ENCODE data around the gene SMC3. TPM values are rescaled to one million over a fixed set of nuclear protein-coding genes. Genes with fewer than 3 reads are reported as not detected.

Gene SMC3
- total RNA-seq, 1 donor from 2014 or later: 23.8 TPM

- DNase-seq (ENCODE audit: extremely low read depth, low read depth, low spot score): no peak
These were observed 22.4 kb upstream of the SMC3 start for GRCh38 chr10:110544958-110545537.

DNA sequence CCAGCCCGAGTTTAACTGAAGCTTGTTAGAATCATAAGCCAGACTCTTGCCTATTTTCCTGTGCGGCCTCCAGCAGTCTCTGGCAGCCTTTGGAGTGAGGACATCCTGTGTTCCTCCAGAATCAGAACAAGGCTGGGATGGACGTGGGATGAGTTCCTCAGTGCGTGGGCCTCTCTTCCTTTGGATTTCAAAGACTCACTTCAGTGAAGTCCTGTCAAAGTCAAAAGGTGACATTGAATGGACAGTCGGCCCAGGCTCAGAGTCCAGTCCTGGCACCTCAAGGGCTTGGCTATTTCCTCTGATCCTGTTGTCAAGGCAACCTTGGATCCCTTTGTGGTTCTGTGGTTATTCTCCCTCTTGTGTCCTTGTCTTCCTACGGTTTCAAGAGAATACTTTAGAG lies 21.4 kb upstream of the SMC3 start:
- no peak for DNase-seq (ENCODE audit: extremely low read depth, low read depth, low spot score)

GRCh38 chr10:110546499-110547110 lies 20.9 kb upstream of the SMC3 start:
- no peak for DNase-seq (ENCODE audit: extremely low read depth, low read depth, low spot score)

- DNase-seq (ENCODE audit: extremely low read depth, low read depth, low spot score): no peak
These were observed 20.2 kb upstream of the SMC3 start for GRCh38 chr10:110547139-110547761.

- no peak for DNase-seq (ENCODE audit: extremely low read depth, low read depth, low spot score)
These were observed 19.5 kb upstream of the SMC3 start for GRCh38 chr10:110548002-110548401.

GRCh38 chr10:110549211-110549610 lies 18.3 kb upstream of the SMC3 start:
- DNase-seq (ENCODE audit: extremely low read depth, low read depth, low spot score): no peak

GRCh38 chr10:110553905-110554304 lies 13.6 kb upstream of the SMC3 start:
- no peak for DNase-seq (ENCODE audit: extremely low read depth, low read depth, low spot score)

DNA sequence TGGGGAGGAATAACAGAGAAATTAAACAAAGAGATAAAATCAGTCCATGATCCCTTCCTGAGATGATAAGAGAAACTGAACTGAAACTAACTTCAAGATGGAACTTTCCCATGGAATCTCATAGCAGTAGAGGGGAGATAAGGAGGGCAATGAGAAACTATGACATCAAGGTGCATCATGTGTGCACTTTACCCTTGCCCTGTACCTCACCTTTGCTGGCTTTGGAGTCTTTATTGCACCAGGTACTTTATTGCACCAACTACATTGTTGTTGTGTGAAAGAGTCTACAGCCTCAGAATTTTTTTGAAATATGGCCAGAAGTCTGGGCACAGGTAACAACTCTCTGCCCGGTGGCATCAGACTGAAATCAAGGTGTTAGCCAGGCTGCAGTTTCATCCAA lies 11.2 kb upstream of the SMC3 start:
- no peak for DNase-seq (ENCODE audit: extremely low read depth, low read depth, low spot score)

GRCh38 chr10:110556969-110557601 lies 10.4 kb upstream of the SMC3 start:
- DNase-seq (ENCODE audit: extremely low read depth, low read depth, low spot score): no peak

DNA sequence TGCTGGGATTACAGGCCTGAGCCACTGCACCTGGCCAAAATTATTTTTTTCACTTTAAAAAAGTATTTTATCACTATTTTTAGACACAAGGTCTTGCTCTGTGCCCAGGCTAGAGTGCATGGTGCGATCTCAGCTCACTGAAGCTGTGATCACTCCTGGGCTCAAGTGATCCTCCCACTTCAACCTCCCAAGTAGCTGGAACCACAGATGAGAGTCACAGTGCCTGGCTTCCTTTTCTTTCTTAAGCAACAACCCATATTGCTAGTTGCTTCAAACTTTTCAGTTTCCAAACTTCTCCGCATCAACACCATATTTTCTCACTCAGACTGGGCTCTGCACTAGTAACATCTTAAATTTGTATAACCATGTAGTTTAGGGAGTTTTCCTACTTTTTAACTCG lies 9.5 kb upstream of the SMC3 start:
- no peak for DNase-seq (ENCODE audit: extremely low read depth, low read depth, low spot score)

- DNase-seq (ENCODE audit: extremely low read depth, low read depth, low spot score): no peak
These were observed 7.5 kb upstream of the SMC3 start for GRCh38 chr10:110560012-110560411.

DNA sequence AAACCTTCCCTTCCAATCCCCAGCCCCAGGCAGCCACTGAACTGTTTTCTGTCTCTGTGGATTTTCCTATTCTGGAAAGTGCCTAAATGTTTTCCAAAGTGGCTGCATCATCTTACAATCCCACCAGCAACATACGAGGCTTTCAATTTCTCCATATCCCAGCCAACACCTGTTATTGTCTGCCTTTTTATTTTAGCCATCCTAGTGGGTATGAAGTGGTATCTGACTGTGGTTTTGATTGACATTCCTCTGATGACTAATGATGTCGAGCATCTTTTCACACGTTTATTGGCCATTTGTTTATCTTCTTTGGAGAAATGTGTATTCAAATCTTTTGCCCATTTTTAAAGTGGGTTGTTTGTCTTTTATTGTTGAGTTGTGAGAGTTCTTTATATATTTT lies 6.2 kb upstream of the SMC3 start:
- no peak for DNase-seq (ENCODE audit: extremely low read depth, low read depth, low spot score)

- DNase-seq (ENCODE audit: extremely low read depth, low read depth, low spot score): no peak
These were observed 5.1 kb upstream of the SMC3 start for GRCh38 chr10:110562348-110562747.

DNA sequence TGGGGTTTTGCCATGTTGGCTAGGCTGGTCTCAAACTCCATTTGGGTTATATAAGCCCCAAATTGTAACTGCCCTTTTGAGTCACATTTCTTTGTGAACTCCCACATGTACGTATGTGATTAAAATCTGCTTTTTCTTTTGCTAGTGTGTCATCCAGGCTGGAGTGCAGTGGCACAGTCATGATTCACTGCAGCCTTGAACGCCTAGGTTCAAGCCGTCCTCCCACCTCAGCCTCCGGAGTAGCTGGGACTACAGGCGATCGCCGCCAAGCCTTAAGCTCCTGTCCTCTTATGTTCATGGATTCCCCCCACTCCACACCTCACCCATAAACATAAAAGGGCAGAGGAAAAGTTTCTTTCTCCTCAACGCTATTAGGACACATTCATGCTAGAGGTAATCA lies 4.4 kb upstream of the SMC3 start:
- DNase-seq (ENCODE audit: extremely low read depth, low read depth, low spot score): no peak

DNA sequence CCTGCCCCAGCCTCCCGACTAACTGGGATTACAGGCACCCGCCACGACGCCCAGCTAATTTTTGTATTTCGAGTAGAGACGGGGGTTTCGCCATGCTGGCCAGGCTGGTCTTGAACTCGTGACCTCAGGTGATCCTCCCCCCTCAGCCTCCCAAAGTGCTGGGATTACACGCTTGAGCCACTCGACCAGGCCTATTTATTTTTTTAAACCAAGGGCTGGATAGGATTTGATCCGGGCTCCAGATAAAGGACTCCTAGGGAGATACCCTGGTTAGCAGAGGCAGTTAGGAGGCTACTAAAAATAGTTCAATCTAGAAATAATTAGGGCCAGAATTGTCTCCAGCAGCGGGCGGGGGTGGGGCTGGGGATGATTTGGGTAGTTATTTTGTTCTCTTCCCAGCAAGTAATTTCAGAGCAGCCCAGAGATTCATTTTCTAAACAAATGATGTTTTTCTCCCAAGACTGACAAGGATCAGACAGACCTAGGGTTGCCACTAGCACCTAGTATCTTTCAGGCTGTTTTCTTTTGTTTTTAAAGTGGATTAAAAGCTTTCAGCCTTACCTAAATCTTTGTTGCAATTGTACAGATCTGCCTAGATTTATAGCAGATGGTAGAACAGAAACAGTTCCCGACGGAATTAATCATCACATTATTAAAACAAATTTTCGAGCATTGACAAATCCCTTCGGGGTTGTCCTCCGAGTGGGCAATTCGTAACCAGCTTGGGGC lies 859 bp upstream of the SMC3 start:
- DNase-seq (ENCODE audit: extremely low read depth, low read depth, low spot score): no peak

GRCh38 chr10:110568055-110568735 lies 700 bp downstream of the SMC3 start:
- no peak for DNase-seq (ENCODE audit: extremely low read depth, low read depth, low spot score)

- DNase-seq (ENCODE audit: extremely low read depth, low read depth, low spot score): no peak
These were observed 1.6 kb downstream of the SMC3 start for GRCh38 chr10:110569122-110569521.

DNA sequence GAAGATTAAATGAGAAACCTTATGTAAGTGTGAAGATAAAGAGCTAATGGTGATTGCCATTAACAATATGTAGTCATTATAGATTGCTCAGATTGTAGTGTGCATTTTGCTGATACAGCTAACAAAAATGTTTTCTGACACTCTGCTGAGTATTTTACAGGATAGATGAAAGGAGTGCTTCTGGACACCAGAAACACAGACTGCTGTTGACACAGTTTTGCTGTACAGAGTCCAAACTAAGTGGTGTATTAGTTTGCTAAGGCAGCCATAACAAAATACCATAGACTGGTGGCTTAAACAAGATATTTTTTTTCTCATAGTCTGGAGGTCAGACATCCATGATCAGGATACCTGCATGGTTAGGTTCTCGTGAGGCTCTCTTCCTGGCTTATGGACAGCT lies 2.2 kb downstream of the SMC3 start:
- DNase-seq (ENCODE audit: extremely low read depth, low read depth, low spot score): no peak

GRCh38 chr10:110571093-110571743 lies 3.7 kb downstream of the SMC3 start:
- no peak for DNase-seq (ENCODE audit: extremely low read depth, low read depth, low spot score)

GRCh38 chr10:110572862-110573261 lies 5.4 kb downstream of the SMC3 start:
- DNase-seq (ENCODE audit: extremely low read depth, low read depth, low spot score): no peak
